ENCODE measurements around the gene NPIPB5. TPM values are rescaled to one million over a fixed set of nuclear protein-coding genes. Genes with fewer than 3 reads are reported as not detected.

NPIPB5 gene
- 6.3 and 24.8 TPM in 2 replicates for polyA plus RNA-seq

DNA sequence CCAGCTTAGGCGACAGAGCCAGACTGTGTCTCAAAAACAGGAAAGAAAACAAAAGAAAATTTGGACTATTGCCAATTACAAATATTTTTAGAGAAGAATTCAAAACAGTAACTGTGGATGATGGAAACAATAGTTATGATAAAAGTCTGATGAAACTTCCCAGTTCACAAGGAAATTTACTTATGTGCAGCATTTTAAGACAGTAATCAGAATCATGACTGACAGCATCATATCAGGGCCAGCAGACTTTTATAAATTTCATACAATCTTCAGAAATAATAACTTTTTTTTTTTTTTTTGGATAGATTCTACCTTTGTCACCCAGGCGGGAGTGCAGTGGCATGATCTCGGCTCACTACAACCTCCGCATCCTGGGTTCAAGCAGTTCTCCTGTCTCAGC, at the start of gene NPIPB5:
NPIPB5 (plus strand) TSS at position 301 of the 400 bp plus-strand sequence. CDS start 2,911 bp downstream, outside the sequence.

Other genes with a start within 250 kb of the NPIPB5 start
- 21.6 and 26.9 TPM in 2 replicates for gene POLR3E, start 213.5 kb upstream of the NPIPB5 start, polyA plus RNA-seq
- 5.1 and 10.4 TPM in 2 replicates for gene CDR2, start 136.3 kb upstream of the NPIPB5 start, polyA plus RNA-seq

All from Purkinje cell (primary cell).